Panc1 (cell line): ENCODE data around the gene PAX9. TPM values are rescaled to one million over a fixed set of nuclear protein-coding genes. Genes with fewer than 3 reads are reported as not detected.

Experiments
- ATAC-seq: fragments of 200-7000 bp; cut with Tn5 transposase; 2 replicates; pipeline ENCODE4 v1.9.1; 2020; ENCODE audit warnings: mild to moderate bottlenecking, moderate library complexity
- BruUV-seq: library from RNA; stranded (reverse); fragments of 400-500 nt; replicated peaks from 2 replicates; lab custom pipeline; 2021; lab: Mats Ljungman, UMichigan
- CTCF ChIA-PET: fragments of 300-600 bp; sonication (Branson Sonifier 250); formaldehyde crosslinking; loops from one replicate; lab custom pipeline; 2022; ENCODE audit warnings: antibody characterized with exemption; lab: Charles Lee
- POLR2A ChIA-PET: fragments of 300-600 bp; sonication (Branson Sonifier 250); formaldehyde crosslinking; loops from one replicate; lab custom pipeline; 2022; ENCODE audit warnings: antibody characterized with exemption; lab: Charles Lee
- DNase-seq: peaks from one replicate; pipeline ENCODE4 v3.0.0-alpha.2; 2010; ENCODE audit warnings: low read depth, low spot score
- H3K27ac ChIP-seq: 2 replicates; pipeline ENCODE4 v1.5.1; 2011; ENCODE audit warnings: mild to moderate bottlenecking, low read length, inconsistent platforms
- H3K27me3 ChIP-seq: fragments of 200-500 bp; sonication (Bioruptor generic); 2 replicates; pipeline ENCODE4 v1.6.0; 2014; ENCODE audit warnings: low read length, inconsistent platforms; ENCODE audit not compliant: control insufficient read depth, insufficient read depth
- H3K36me3 ChIP-seq: fragments of 200-500 bp; sonication (Bioruptor generic); 2 replicates; pipeline ENCODE4 v1.5.1; 2014; ENCODE audit warnings: inconsistent platforms, mild to moderate bottlenecking, low read length, moderate library complexity; ENCODE audit not compliant: control insufficient read depth, insufficient read depth
- H3K4me1 ChIP-seq: 2 replicates; pipeline ENCODE4 v1.5.1; 2011; ENCODE audit warnings: inconsistent platforms, mild to moderate bottlenecking, low read length, moderate library complexity; ENCODE audit not compliant: control insufficient read depth, insufficient read depth
- H3K4me3 ChIP-seq, 2 experiments: 2 replicates each; pipeline ENCODE4 v1.5.1; 2011 to 2012; ENCODE audit warnings: low read depth in 2 of 2, low read length in 2 of 2, mild to moderate bottlenecking in 2 of 2, inconsistent platforms in 1 of 2, moderate library complexity in 1 of 2
- H3K9me3 ChIP-seq: fragments of 200-500 bp; sonication (Bioruptor generic); 2 replicates; pipeline ENCODE4 v1.5.1; 2014; ENCODE audit warnings: low read depth, mild to moderate bottlenecking, inconsistent platforms, low read length, moderate library complexity; ENCODE audit not compliant: control insufficient read depth, insufficient read depth
- POLR2AphosphoS5 ChIP-seq: IDR thresholded peaks from 2 replicates; pipeline ENCODE4 v1.6.1; 2012; ENCODE audit warnings: mild to moderate bottlenecking, low read depth, low read length, moderate library complexity
- REST ChIP-seq, 2 experiments: IDR thresholded peaks; 2 replicates each; pipeline ENCODE4 v1.6.1; 2011 to 2012; ENCODE audit warnings: low read depth in 2 of 2, control low read depth in 1 of 2, low read length in 1 of 2, mild to moderate bottlenecking in 1 of 2, moderate library complexity in 1 of 2; ENCODE audit not compliant: insufficient read depth in 1 of 2
- SIN3A ChIP-seq: IDR thresholded peaks from 2 replicates; pipeline ENCODE4 v1.6.1; 2012; ENCODE audit warnings: low read depth, mild to moderate bottlenecking, low read length, moderate library complexity, borderline replicate concordance; ENCODE audit not compliant: insufficient read depth
- TCF7L2 ChIP-seq: IDR thresholded peaks from 2 replicates; pipeline ENCODE4 v1.6.1; 2011; ENCODE audit warnings: mild to moderate bottlenecking, low read depth, low read length, inconsistent platforms
- in situ Hi-C: cut with HindIII; loops from 2 replicates; pipeline ENCODE4 v1.10.0; 2016; ENCODE audit warnings: low sequenced_read_pairs, low pct_unique_long_range_greater_than_20kb
- intact Hi-C: fragments of 100-400 bp; cut with micrococcal nuclease; formaldehyde crosslinking; loops from one replicate; pipeline ENCODE4 v1.10.0; 2022; ENCODE audit not compliant: unreplicated experiment
- total RNA-seq: library from RNA; stranded (reverse); gene quantifications from one replicate; pipeline ENCODE4 v1.2.1, GENCODE V29; 2021; ENCODE audit not compliant: unreplicated experiment
- TF ChIP-seq, protein P1 (sequence below): fragments of 450-650 bp; IDR thresholded peaks from 2 replicates; pipeline ENCODE4 v1.5.1; 2017; ENCODE audit warnings: mild to moderate bottlenecking

PAX9 gene
- total RNA-seq, 1 experiment from 2014 or later: 0.82 TPM

DNA sequence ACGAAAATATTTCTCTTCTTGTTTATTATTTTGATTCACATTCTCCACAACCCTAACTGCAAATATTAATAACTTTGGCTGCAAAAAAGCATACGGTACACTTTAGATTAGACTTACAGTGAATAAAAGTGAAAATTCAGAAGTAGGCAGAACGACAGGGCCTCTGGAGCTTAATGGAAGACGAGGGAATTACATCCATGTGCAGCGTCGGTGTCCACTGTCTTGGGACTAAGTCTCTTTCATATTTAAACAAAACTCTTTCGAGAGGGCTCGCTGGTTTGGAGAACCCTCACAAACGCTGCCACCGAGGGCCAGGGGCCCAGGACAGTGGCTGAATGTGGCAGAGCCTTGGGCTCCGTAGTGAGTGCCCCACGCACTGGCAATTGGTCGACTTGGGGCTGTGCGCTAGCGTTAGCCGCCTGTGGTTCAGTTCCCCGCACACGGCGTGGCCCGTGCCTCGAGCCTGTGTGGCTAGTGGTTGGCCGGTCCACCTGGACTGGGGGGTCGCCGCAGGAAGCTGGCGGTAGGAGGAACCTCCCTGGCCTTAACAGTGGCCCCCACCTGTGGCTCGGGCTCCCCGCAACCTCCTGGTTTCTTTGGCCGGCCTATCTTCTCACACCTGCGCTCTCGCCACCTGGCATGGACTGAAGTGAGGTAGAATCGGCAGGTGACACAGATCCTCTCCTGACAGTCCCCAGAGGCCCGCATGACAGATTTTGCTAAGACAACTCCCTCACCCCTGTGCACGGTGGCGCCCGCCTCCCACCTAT, 739 bp upstream of the PAX9 start:
- ATAC-seq (0 out of 2 replicates have a peak, but pooled peaks have one; percentile 9), DNase-seq (no peak)
- peak overlapping the region; percentile 54 to 69 for H3K4me3 ChIP-seq
- TF ChIP-seq POLR2AphosphoS5 (no peak), REST (IDR thresholded peaks at IDR 0.05; ENCODE audit: insufficient read depth in 1 of 2, low read depth in 2 of 2, low read length in 1 of 2) (no peak), SIN3A (no peak), TCF7L2 (no peak)
- TF ChIP-seq, protein P1, sequence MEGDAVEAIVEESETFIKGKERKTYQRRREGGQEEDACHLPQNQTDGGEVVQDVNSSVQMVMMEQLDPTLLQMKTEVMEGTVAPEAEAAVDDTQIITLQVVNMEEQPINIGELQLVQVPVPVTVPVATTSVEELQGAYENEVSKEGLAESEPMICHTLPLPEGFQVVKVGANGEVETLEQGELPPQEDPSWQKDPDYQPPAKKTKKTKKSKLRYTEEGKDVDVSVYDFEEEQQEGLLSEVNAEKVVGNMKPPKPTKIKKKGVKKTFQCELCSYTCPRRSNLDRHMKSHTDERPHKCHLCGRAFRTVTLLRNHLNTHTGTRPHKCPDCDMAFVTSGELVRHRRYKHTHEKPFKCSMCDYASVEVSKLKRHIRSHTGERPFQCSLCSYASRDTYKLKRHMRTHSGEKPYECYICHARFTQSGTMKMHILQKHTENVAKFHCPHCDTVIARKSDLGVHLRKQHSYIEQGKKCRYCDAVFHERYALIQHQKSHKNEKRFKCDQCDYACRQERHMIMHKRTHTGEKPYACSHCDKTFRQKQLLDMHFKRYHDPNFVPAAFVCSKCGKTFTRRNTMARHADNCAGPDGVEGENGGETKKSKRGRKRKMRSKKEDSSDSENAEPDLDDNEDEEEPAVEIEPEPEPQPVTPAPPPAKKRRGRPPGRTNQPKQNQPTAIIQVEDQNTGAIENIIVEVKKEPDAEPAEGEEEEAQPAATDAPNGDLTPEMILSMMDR: no peak
- no TSS peak for BruUV-seq
- POLR2A ChIA-PET: no interaction called here
- H3K36me3 ChIP-seq: no peaks in the 10 kb centered on the region
- in situ Hi-C loops (no loop called here), intact Hi-C loops (loop anchor here (10.0 kb wide), 1 partner anchor 484 kb away; no protein-coding TSS in a partner anchor)
- CTCF ChIA-PET: no interaction called here
- no peak overlapping the region for H3K27ac ChIP-seq
- H3K9me3 ChIP-seq: no peaks in the 10 kb centered on the region
- no peaks in the 10 kb centered on the region for H3K27me3 ChIP-seq
- H3K4me1 ChIP-seq: no peaks in the 10 kb centered on the region

- BruUV-seq: no TSS peak
Measured at GRCh38 chr14:36662258-36662542, 540 bp downstream of the PAX9 start.

More at GRCh38 chr14:36662258-36662542, 540 bp downstream of the PAX9 start:
- POLR2A ChIA-PET: no interaction called here
- H3K27me3 ChIP-seq: no peaks in the 10 kb centered on the region
- ATAC-seq (no peak), DNase-seq (no peak)
- peak overlapping the region; percentile 54 to 69 for H3K4me3 ChIP-seq
- intact Hi-C loops: loop anchor here (10.0 kb wide), 1 partner anchor 483 kb away; no protein-coding TSS in a partner anchor
- CTCF ChIA-PET: no interaction called here
- no peaks in the 10 kb centered on the region for H3K4me1 ChIP-seq
- H3K27ac ChIP-seq: no peak overlapping the region
- H3K36me3 ChIP-seq: no peaks in the 10 kb centered on the region
- in situ Hi-C loops: no loop called here
- H3K9me3 ChIP-seq: no peaks in the 10 kb centered on the region
- TF ChIP-seq, protein P1: no peak
- no peak for TF ChIP-seq SIN3A
